Cardiac muscle cell (in vitro differentiated cells and primary cell): Measurements from ENCODE around the gene CELF5. TPM values are rescaled to one million over a fixed set of nuclear protein-coding genes. Genes with fewer than 3 reads are reported as not detected.

Experiments
- DNase-seq, 2 donors: peaks; one replicate each; pipeline versions ENCODE4 v3.0.0 to v3.0.0-alpha.2; 2010 to 2017; ENCODE audit warnings: low read depth in 1 of 2, low spot score in 1 of 2
- H3K27ac ChIP-seq: fragments of 200-600 bp; sonication (generic); 2 replicates; pipeline ENCODE4 v1.5.1; 2016
- H3K27me3 ChIP-seq: fragments of 200-600 bp; sonication (generic); 2 replicates; pipeline ENCODE4 v1.6.0; 2016; ENCODE audit warnings: control low read depth
- H3K36me3 ChIP-seq: fragments of 200-600 bp; sonication (generic); 2 replicates; pipeline ENCODE4 v1.5.1; 2016; ENCODE audit warnings: control low read depth
- H3K4me1 ChIP-seq: fragments of 200-600 bp; sonication (generic); 2 replicates; pipeline ENCODE4 v1.8.1; 2017; ENCODE audit warnings: low read depth, mild to moderate bottlenecking, mixed run types
- H3K4me3 ChIP-seq: fragments of 200-600 bp; sonication (generic); 2 replicates; pipeline ENCODE4 v1.5.1; 2016; ENCODE audit warnings: mild to moderate bottlenecking
- H3K9me3 ChIP-seq: fragments of 200-600 bp; sonication (generic); 2 replicates; pipeline ENCODE4 v1.5.1; 2017; ENCODE audit warnings: low read depth, mild to moderate bottlenecking, control low read depth
- CTCF ChIP-seq: IDR thresholded peaks from 2 replicates; pipeline ENCODE4 v1.5.1; 2012; ENCODE audit warnings: low read depth, mild to moderate bottlenecking, low read length
- polyA plus RNA-seq: library from polyadenylated mRNA; unstranded; fragments of >200 nt; fragmentation: Nextera tagmentation; extraction: Ambion mirVana; gene quantifications from 2 replicates; pipeline ENCODE4 v1.2.1, GENCODE V29; 2016
- total RNA-seq: library from RNA; depleted of rRNA; stranded (reverse); fragments of >200 nt; gene quantifications from 2 replicates; pipeline ENCODE4 v1.2.3, GENCODE V29; 2016

Gene CELF5
- total and polyA plus RNA-seq, 2 experiments from 2014 or later, result 4.5 to 8.4 TPM

GRCh38 chr19:3203805-3204645, 20.4 kb upstream of the CELF5 start:
- Histone ChIP-seq H3K27ac (no peak overlapping the region), H3K27me3 (no peaks in the 10 kb centered on the region), H3K9me3 (no peaks in the 10 kb centered on the region), H3K4me3 (no peak overlapping the region), H3K4me1 (no peaks in the 10 kb centered on the region), H3K36me3 (peaks cover 4% of the 10 kb centered on the region)
- no peak for DNase-seq
- no peak for TF ChIP-seq CTCF

GRCh38 chr19:3204646-3205275, 19.7 kb upstream of the CELF5 start:
- H3K9me3 ChIP-seq, result no peaks in the 10 kb centered on the region
- H3K27me3 ChIP-seq, result no peaks in the 10 kb centered on the region
- no peak for TF ChIP-seq CTCF
- H3K4me3 ChIP-seq, result no peak overlapping the region
- no peak overlapping the region for H3K27ac ChIP-seq
- H3K36me3 ChIP-seq, result peaks cover 4% of the 10 kb centered on the region
- no peaks in the 10 kb centered on the region for H3K4me1 ChIP-seq
- no peak for DNase-seq

- no peak for DNase-seq
- H3K4me3 ChIP-seq, result no peak overlapping the region
- no peaks in the 10 kb centered on the region for H3K27me3 ChIP-seq
Measured at GRCh38 chr19:3206216-3206953, 18.1 kb upstream of the CELF5 start.

GRCh38 chr19:3207461-3208242, 16.8 kb upstream of the CELF5 start:
- no peak for TF ChIP-seq CTCF
- no peaks in the 10 kb centered on the region for H3K4me1 ChIP-seq
- no peak overlapping the region for H3K27ac ChIP-seq
- no peak overlapping the region for H3K4me3 ChIP-seq
- H3K9me3 ChIP-seq, result no peaks in the 10 kb centered on the region
- H3K36me3 ChIP-seq, result peaks cover 4% of the 10 kb centered on the region
- H3K27me3 ChIP-seq, result no peaks in the 10 kb centered on the region
- no peak for DNase-seq

More at GRCh38 chr19:3206216-3206953, 18.1 kb upstream of the CELF5 start:
- no peaks in the 10 kb centered on the region for H3K9me3 ChIP-seq
- H3K27ac ChIP-seq, result no peak overlapping the region
- H3K4me1 ChIP-seq, result no peaks in the 10 kb centered on the region
- TF ChIP-seq CTCF, result no peak
- H3K36me3 ChIP-seq, result peaks cover 4% of the 10 kb centered on the region
